ENCODE results near the gene IL1RN.

DNA sequence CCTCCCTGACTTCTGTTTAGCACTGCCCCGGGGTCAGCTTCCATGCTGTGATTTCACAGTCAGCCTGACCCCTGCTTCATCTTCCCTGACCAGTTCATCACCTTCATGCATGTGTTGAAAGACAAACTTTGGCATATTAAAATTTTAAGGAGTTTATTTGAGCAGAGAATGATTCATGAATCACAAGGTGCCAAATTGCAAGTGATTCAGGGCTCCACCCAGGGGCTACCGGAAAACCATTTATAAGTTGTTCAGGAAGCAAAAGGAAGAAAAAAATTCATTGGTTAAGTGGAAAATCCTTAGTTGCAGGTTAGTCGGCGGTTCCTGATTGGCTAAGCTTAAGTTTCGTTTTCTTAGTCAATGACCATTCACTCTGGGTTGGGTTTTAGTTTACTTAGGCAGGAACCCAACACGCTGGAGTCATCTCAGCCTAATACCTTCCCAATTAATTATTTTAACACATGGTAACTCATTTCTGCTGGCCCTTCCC lies 49.0 kb upstream of the IL1RN start:
- TF ChIP-seq EP300 (IDR thresholded peaks at IDR 0.05; ENCODE audit: borderline replicate concordance in 1 of 2, low read depth in 1 of 2, low read length in 1 of 2), result no peak
- TF ChIP-seq CHD2 (IDR thresholded peaks at IDR 0.05; ENCODE audit: low read length, partially characterized antibody), result no peak
- no peak for TF ChIP-seq RCOR1 (IDR thresholded peaks at IDR 0.05; ENCODE audit: low read length)
- TF ChIP-seq TAF1 (IDR thresholded peaks at IDR 0.05; ENCODE audit: borderline replicate concordance, low read depth, low read length), result no peak
- TF ChIP-seq SIN3A (IDR thresholded peaks at IDR 0.05; ENCODE audit: borderline replicate concordance, low read depth, low read length), result no peak
- no peak for TF ChIP-seq EZH2phosphoT487 (IDR thresholded peaks at IDR 0.05; ENCODE audit: borderline replicate concordance, low read depth)

Measured in SK-N-SH (cell line).